ENCODE data around the gene ACTR6.
"Not testable (repeated sequence)": the region's sequence is repeated elsewhere in the genome, so short reads cannot be mapped to it uniquely, and the experiment has no call there.

Gene ACTR6

GRCh38 chr12:100219328-100220109 lies 18.9 kb downstream of the ACTR6 start:
- DNase-seq (ENCODE audit: low read depth in 1 of 2, low spot score in 1 of 2), result no peak

GRCh38 chr12:100221523-100221922 lies 20.9 kb downstream of the ACTR6 start:
- DNase-seq (ENCODE audit: low read depth in 1 of 2, low spot score in 1 of 2), result no peak

- DNase-seq (ENCODE audit: low read depth in 1 of 2, low spot score in 1 of 2), result not testable (repeated sequence)
Observed at GRCh38 chr12:100222173-100222572, 21.6 kb downstream of the ACTR6 start.

- no peak for DNase-seq (ENCODE audit: low read depth in 1 of 2, low spot score in 1 of 2)
Observed at GRCh38 chr12:100225491-100225890, 24.9 kb downstream of the ACTR6 start.

- no peak for DNase-seq (ENCODE audit: low read depth in 1 of 2, low spot score in 1 of 2)
Observed at GRCh38 chr12:100229036-100229635, 28.5 kb downstream of the ACTR6 start.

- DNase-seq (ENCODE audit: low read depth in 1 of 2, low spot score in 1 of 2), result no peak
Observed at GRCh38 chr12:100229876-100230275, 29.3 kb downstream of the ACTR6 start.

- DNase-seq (ENCODE audit: low read depth in 1 of 2, low spot score in 1 of 2), result not testable (repeated sequence)
Observed at GRCh38 chr12:100231873-100232272, 31.3 kb downstream of the ACTR6 start.

- no peak for DNase-seq (ENCODE audit: low read depth in 1 of 2, low spot score in 1 of 2)
Observed at GRCh38 chr12:100234166-100234565, 33.6 kb downstream of the ACTR6 start.

- DNase-seq (ENCODE audit: low read depth in 1 of 2, low spot score in 1 of 2), result no peak
Observed at GRCh38 chr12:100234591-100235304, 34.1 kb downstream of the ACTR6 start.

- no peak for DNase-seq (ENCODE audit: low read depth in 1 of 2, low spot score in 1 of 2)
Observed at GRCh38 chr12:100238801-100239200, 38.2 kb downstream of the ACTR6 start.

GRCh38 chr12:100239589-100239988 lies 39.0 kb downstream of the ACTR6 start:
- no peak for DNase-seq (ENCODE audit: low read depth in 1 of 2, low spot score in 1 of 2)

- DNase-seq (ENCODE audit: low read depth in 1 of 2, low spot score in 1 of 2), result no peak
Observed at GRCh38 chr12:100243137-100243536, 42.5 kb downstream of the ACTR6 start.

GRCh38 chr12:100247765-100248164 lies 47.1 kb downstream of the ACTR6 start:
- DNase-seq (ENCODE audit: low read depth in 1 of 2, low spot score in 1 of 2), result no peak

- DNase-seq (ENCODE audit: low read depth in 1 of 2, low spot score in 1 of 2), result no peak
Observed at GRCh38 chr12:100248886-100249285, 48.3 kb downstream of the ACTR6 start.

GRCh38 chr12:100249941-100250340 lies 49.3 kb downstream of the ACTR6 start:
- no peak for DNase-seq (ENCODE audit: low read depth in 1 of 2, low spot score in 1 of 2)

- DNase-seq (ENCODE audit: low read depth in 1 of 2, low spot score in 1 of 2), result no peak
Observed at GRCh38 chr12:100251917-100252316, 51.3 kb downstream of the ACTR6 start.

GRCh38 chr12:100253437-100253836 lies 52.8 kb downstream of the ACTR6 start:
- DNase-seq (ENCODE audit: low read depth in 1 of 2, low spot score in 1 of 2), result no peak

GRCh38 chr12:100254876-100255275 lies 54.3 kb downstream of the ACTR6 start:
- DNase-seq (ENCODE audit: low read depth in 1 of 2, low spot score in 1 of 2), result no peak

GRCh38 chr12:100258127-100258526 lies 57.5 kb downstream of the ACTR6 start:
- DNase-seq (ENCODE audit: low read depth in 1 of 2, low spot score in 1 of 2), result no peak

- DNase-seq (ENCODE audit: low read depth in 1 of 2, low spot score in 1 of 2), result no peak
Observed at GRCh38 chr12:100263131-100263530, 62.5 kb downstream of the ACTR6 start.

GRCh38 chr12:100265107-100265506 lies 64.5 kb downstream of the ACTR6 start:
- DNase-seq (ENCODE audit: low read depth in 1 of 2, low spot score in 1 of 2), result not testable (repeated sequence)

Data from stimulated activated CD4-positive, alpha-beta T cell treated with anti-CD3 and anti-CD28 coated beads, Interleukin-15, amount 100 ng/mL, for 1 hour (primary cell).